Pulmonary artery endothelial cell (primary cell): ENCODE measurements around the gene C20orf202. TPM values are rescaled to one million over a fixed set of nuclear protein-coding genes. Genes with fewer than 3 reads are reported as not detected.

Experiments used
- DNase-seq: peaks from one replicate; pipeline ENCODE4 v3.0.0-alpha.2; 2011; ENCODE audit warnings: low read depth, low spot score
- total RNA-seq: library from RNA; depleted of rRNA; stranded (reverse); fragments of >200 nt; gene quantifications from 2 replicates; pipeline ENCODE4 v1.2.3, GENCODE V29; 2014

C20orf202 gene
- total RNA-seq = 0.07 TPM in 1 of 2 replicates, not detected in the other

- no peak for DNase-seq
These were observed at the start of gene C20orf202 for GRCh38 chr20:1202762-1203504. C20orf202 (plus strand) TSS chr20:1203454; CDS start chr20:1203586, 132 bp downstream.

- DNase-seq = no peak
These were observed 49.0 kb upstream of the C20orf202 start for GRCh38 chr20:1154226-1154625.

DNA sequence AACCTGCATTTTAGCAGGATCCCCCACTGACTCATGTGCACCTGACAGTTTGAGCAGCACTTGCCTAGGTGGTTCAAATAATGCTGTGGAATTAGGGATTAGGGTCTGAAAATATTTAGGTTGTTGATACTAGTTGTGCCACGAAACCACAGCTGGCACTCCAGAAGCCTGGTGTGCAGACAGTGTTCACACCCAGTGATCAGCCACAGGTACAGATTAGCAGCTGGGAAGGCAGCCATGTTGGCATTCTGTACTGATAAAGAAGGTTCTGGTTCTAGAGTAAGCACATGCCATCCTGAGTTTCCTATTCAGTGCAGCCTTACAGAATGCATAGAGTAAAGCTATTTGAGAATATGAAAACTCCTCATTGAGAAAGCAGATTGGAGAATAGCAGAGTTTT, 48.6 kb upstream of the C20orf202 start:
- no peak for DNase-seq

DNA sequence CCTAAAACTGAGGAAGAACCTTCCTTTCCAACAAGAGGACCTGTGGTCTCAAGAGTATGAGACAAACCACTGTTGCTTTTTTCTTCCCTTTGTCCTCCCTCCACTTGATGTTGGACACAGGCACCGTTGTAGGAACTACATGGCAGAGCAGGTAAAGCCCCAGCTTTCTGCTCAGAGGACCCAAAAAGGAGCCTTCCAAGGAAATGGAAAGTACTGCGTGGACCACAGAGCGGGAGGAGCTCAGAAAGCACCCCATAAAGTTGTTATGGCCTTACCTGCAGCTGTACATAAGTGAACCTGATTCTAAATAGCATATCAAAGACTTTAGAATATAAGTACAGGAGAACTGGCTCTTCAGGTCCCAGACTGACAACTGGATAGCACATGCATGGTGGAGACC, 47.9 kb upstream of the C20orf202 start:
- DNase-seq = no peak

DNA sequence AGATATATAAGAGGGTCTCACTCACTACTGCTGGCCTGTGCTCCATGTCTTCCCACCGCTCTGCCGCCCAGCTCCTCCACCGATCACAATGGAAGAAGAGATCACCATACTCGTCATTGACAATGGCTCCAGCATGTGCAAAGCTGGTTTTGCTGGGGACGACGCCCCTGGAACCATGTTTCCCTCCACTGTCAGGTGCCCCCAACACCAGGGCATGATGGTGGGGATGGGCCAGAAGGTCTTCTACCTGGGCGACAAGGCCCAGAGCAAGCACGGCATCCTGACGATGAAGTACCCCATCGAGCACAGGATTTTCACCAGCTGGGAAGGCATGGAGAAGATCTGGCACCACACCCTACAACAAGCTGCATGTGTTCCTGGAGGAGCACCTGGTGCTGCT, 42.8 kb upstream of the C20orf202 start:
- DNase-seq = no peak

DNA sequence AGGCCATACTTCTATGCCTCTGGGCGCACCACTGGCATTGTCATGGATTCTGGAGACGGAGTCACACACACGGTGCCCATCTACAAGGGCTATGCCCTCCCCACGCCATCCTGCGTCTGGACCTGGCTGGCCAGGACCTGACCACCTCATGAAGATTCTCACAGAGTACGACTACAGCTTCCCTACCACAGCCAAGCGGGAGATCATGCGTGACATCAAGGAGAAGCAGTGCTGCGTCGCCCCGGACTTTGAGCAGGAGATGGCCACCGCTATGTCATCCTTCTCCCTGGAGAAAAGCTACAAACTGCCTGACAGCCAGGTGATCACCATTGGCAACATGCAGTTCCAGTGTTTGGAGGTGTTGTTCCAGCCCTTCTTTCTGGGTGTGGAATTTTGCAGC, 42.3 kb upstream of the C20orf202 start:
- DNase-seq = no peak

GRCh38 chr20:1163105-1163504, 40.1 kb upstream of the C20orf202 start:
- DNase-seq = no peak

- no peak for DNase-seq
These were observed 39.6 kb upstream of the C20orf202 start for GRCh38 chr20:1163653-1164052.

GRCh38 chr20:1164871-1165270, 38.4 kb upstream of the C20orf202 start:
- DNase-seq = no peak

DNA sequence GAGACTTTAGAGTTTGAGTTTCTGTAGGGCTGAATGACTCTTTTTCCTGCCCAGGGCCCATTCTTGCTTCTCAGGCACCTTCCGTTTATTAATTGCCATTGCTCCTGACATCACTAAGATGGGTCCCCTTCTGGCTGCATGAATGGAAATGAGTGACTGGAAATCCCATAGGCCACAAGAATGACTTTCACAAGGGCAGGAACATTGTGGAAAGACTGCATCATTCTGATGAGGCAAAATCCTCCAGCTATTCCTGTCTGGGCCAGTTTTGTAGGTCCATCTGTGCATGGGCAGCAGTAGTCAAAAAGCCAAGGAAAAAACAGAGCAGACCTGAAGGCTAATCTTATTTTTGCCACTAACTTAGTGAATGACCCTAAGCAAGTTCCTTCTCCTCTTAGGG, 37.7 kb upstream of the C20orf202 start:
- no peak for DNase-seq

DNA sequence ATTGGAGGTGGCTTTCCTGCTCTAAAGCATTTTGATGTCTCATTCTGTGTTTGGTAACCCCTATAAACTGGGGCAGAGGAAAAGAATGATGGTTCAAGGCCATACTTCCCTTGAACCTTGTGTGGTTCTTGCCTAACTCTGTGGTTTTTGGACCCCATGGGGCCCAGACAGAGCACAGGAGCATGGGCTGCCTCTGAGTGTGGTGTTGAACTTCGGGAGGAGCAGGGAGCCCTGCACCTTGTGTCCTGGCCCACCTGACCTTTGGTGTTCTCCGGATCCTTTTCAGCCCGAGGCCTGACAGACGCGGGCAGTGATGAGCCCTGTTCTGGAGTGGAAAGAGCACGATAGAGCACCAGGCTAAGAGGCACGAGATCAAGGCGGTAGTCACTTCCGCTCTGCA, 37.3 kb upstream of the C20orf202 start:
- no peak for DNase-seq

- DNase-seq = no peak
These were observed 36.1 kb upstream of the C20orf202 start for GRCh38 chr20:1166948-1167720.

- DNase-seq = no peak
These were observed 34.0 kb upstream of the C20orf202 start for GRCh38 chr20:1169224-1169623.

GRCh38 chr20:1171461-1172093, 31.7 kb upstream of the C20orf202 start:
- DNase-seq = no peak

DNA sequence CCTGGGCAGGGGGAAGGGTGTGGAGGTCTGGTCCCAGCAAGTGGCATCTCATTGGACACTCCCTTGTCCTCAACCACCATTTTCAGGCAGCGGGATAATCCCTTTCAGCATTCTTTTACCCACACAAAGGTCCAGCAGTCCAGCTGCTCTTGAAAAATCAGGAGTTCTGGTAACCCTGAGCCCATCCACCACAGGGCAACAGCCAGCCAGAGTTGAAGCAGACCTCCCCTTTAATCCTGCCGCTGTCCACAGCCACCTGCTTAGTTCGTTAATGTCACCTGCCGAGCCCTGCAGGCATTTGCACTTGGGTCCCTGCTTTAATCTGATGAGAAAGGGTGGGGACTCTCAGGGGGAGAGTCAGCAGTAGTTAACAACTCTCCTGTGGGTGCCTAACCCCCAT, 29.6 kb upstream of the C20orf202 start:
- no peak for DNase-seq

- no peak for DNase-seq
These were observed 28.5 kb upstream of the C20orf202 start for GRCh38 chr20:1174787-1175186.

- DNase-seq = no peak
These were observed 25.6 kb upstream of the C20orf202 start for GRCh38 chr20:1177680-1178079.

GRCh38 chr20:1178103-1178502, 25.2 kb upstream of the C20orf202 start:
- DNase-seq = no peak

DNA sequence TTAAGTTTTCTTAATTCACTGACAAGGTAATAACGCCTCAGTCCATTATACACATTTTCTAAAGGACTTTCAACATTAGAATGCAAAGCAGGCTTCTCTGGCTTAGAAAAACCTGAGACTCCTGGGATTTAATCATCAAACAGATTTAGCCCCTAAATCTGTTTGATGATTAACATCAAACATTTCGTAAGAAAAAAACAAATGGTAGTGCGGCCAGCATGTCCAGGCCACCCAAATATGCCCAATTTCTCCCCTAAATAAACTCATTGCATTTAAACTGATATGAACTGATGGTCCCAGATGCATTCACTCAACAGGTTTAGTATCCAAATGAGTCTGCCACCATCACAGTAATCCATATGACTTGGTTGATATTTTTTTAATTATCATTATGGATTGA, 24.6 kb upstream of the C20orf202 start:
- DNase-seq = no peak

GRCh38 chr20:1180949-1181348, 22.3 kb upstream of the C20orf202 start:
- no peak for DNase-seq

DNA sequence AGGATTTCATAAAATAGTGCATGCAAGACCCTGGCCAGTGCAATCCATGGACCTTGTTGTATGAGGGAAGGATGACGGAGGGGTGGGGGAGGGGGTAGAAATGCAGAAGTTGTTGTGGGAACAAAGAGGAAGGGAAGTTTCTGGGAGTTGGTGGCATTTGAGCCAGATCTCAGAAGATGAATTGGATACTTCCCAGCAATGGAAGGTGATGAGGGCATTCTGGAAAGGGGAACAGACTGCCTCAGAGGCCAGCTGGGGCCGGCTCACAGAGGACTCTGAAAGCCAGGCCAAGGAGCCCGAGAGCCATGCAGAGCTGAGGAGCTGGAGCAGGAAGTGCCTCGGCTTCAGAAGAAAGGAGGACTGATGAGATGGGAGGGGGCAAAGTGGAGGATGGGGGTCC, 21.1 kb upstream of the C20orf202 start:
- DNase-seq = no peak

DNA sequence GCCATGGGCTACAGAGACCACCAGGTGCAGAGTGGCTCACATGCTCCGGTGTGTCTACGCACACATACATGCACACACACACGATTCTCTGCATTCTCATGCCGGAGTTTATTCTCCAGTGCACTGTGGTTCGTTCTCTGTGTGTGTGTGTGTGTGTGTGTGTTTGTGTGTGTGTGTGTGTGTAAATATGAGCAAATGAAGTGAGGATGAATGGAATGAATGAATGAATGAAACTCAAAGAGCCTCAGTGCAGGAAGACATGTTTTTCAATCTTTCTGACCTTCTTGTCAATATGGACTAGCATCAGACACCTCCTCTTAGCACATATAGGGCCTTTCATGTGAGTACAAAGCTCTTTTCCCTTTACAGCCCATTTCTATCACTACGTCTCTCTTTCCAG, 20.1 kb upstream of the C20orf202 start:
- no peak for DNase-seq
